Transverse colon (tissue), 4 donors: ENCODE data around the gene PIEZO1. TPM values are rescaled to one million over a fixed set of nuclear protein-coding genes. Genes with fewer than 3 reads are reported as not detected.
A peak's percentile ranks its signal among the peaks of the same experiment; 100 is the strongest.

Source experiments
- DNase-seq: peaks from one replicate; pipeline ENCODE4 v3.0.0-alpha.2; 2019
- H3K27ac ChIP-seq, 4 donors: fragments of 200-600 bp; sonication (generic); 2 replicates each; pipeline ENCODE4 v1.5.1; 2016 to 2018; ENCODE audit warnings: inconsistent platforms in 4 of 4
- H3K27me3 ChIP-seq: fragments of 200-600 bp; sonication (generic); 2 replicates; pipeline ENCODE4 v1.5.1; 2017; ENCODE audit warnings: inconsistent platforms
- H3K36me3 ChIP-seq, 4 donors: fragments of 200-600 bp; sonication (generic); 2 replicates each; pipeline ENCODE4 v1.5.1; 2017 to 2019; ENCODE audit warnings: inconsistent platforms in 4 of 4
- H3K4me1 ChIP-seq, 4 donors: fragments of 200-600 bp; sonication (generic); 2 replicates each; pipeline ENCODE4 v1.5.1; 2017 to 2020; ENCODE audit warnings: inconsistent platforms in 4 of 4
- H3K4me3 ChIP-seq, 4 donors: fragments of 200-600 bp; sonication (generic); 1 replicate in 1 of 4; 2 replicates in 3 of 4; pipeline versions ENCODE4 v1.5.1 to v1.6.1; 2017 to 2019; ENCODE audit warnings: inconsistent platforms in 4 of 4
- H3K9me3 ChIP-seq, 2 donors: fragments of 200-600 bp; sonication (generic); 2 replicates each; pipeline ENCODE4 v1.5.1; 2017 to 2019; ENCODE audit warnings: inconsistent platforms in 2 of 2
- CTCF ChIP-seq, 5 experiments: fragments of 200-600 bp in 3 of 5; fragments of 450-650 bp in 2 of 5; sonication (generic) in 3 of 5; IDR thresholded peaks; 1 replicate in 2 of 5; 2 replicates in 3 of 5; pipeline ENCODE4 v1.5.1; 2016 to 2017; ENCODE audit warnings: antibody characterized with exemption in 5 of 5, inconsistent platforms in 3 of 5, mild to moderate bottlenecking in 2 of 5, moderate library complexity in 1 of 5
- EP300 ChIP-seq: sonication (generic); formaldehyde crosslinking; IDR thresholded peaks from one replicate; pipeline ENCODE4 v1.6.1; 2017; ENCODE audit warnings: antibody characterized with exemption, low read depth
- POLR2A ChIP-seq: fragments of 450-650 bp; IDR thresholded peaks from one replicate; pipeline ENCODE4 v1.6.1; 2016; ENCODE audit warnings: antibody characterized with exemption, mild to moderate bottlenecking, moderate library complexity
- POLR2AphosphoS5 ChIP-seq, 3 donors: sonication (generic); formaldehyde crosslinking; IDR thresholded peaks; one replicate each; pipeline ENCODE4 v1.6.1; 2016; ENCODE audit warnings: antibody characterized with exemption in 3 of 3
- WGBS, 2 donors: methylation state at CpG; one replicate each; pipeline ENCODE4 v1.1.5; 2018; ENCODE audit warnings: low coverage in 1 of 2; 5-methylcytosine and 5-hydroxymethylcytosine counted together
- in situ Hi-C, 4 donors: fragments of 200-750 bp; cut with MboI; loops; one replicate each; pipeline versions ENCODE4 v1.15.0 to v1.15.1; 2017; ENCODE audit warnings: low sequenced_read_pairs in 3 of 4, low pct_ligation_motif_present in 1 of 4, low pct_unique_long_range_greater_than_20kb in 1 of 4
- intact Hi-C: fragments of 100-400 bp; cut with DNase I; formaldehyde crosslinking; loops from one replicate; pipeline ENCODE4 v1.15.1; 2023; ENCODE audit warnings: low total_unique reads
- total RNA-seq, 4 donors: library from RNA; depleted of rRNA; stranded (reverse); fragments of >200 nt; gene quantifications; one replicate each; pipeline ENCODE4 v1.1.0, GENCODE V29; 2016

Gene PIEZO1
- total RNA-seq, 4 donors from 2014 or later = 133 to 546 (median 179) TPM

- Histone ChIP-seq H3K4me3 (no peak overlapping the region), H3K27me3 (no peaks in the 10 kb centered on the region), H3K27ac (peak overlapping the region; percentile 62 to 83 (median 66)), H3K9me3 (no peaks in the 10 kb centered on the region), H3K4me1 (peaks cover 21 to 35% (median 31%) of the 10 kb centered on the region in 4 donors), H3K36me3 (no peaks in the 10 kb centered on the region)
- no peak for TF ChIP-seq EP300
- TF ChIP-seq POLR2AphosphoS5 (IDR thresholded peaks at IDR 0.05) = peak in 1 of 3 donors; percentile 13
- no peak for TF ChIP-seq POLR2A
- no peak for TF ChIP-seq CTCF (IDR thresholded peaks at IDR 0.05)
- peak; percentile 49 for DNase-seq
- intact Hi-C loops = no loop called here
- WGBS, 2 donors = 40 to 72% methylated on average over 1 to 17 of the region's 17 CpGs
- in situ Hi-C loops = loop anchor here in 1 of 4 donors (25.0 kb wide), 1 partner anchor 466 kb away; the partner anchor contains the start of genes SLC22A31 and ZNF778
These were observed 38.5 kb downstream of the PIEZO1 start for GRCh38 chr16:88746506-88746905.

GRCh38 chr16:88744577-88745521, 40.2 kb downstream of the PIEZO1 start:
- TF ChIP-seq CTCF (IDR thresholded peaks at IDR 0.05) = no peak
- TF ChIP-seq EP300 = no peak
- TF ChIP-seq POLR2AphosphoS5 (IDR thresholded peaks at IDR 0.05) = no peak
- TF ChIP-seq POLR2A = no peak
- intact Hi-C loops = loop anchor here (5.0 kb wide), 1 partner anchor 42 kb away; the partner anchor contains the start of gene PIEZO1
- Histone ChIP-seq H3K4me1 (peaks cover 21 to 35% (median 29%) of the 10 kb centered on the region in 4 donors), H3K27me3 (no peaks in the 10 kb centered on the region), H3K9me3 (no peaks in the 10 kb centered on the region), H3K27ac (peak overlapping the region in 3 of 4 donors; percentile 14 to 83 (median 32)), H3K36me3 (peaks cover 0 to 5% (median 0%) of the 10 kb centered on the region in 4 donors), H3K4me3 (no peak overlapping the region)
- 76% methylated on average over 37 of the region's 39 CpGs; no CpG with 5 or more reads in 1 of the 2 donors for WGBS, 2 donors
- in situ Hi-C loops = loop anchor here in 1 of 4 donors (25.0 kb wide), 1 partner anchor 467 kb away; the partner anchor contains the start of genes SLC22A31 and ZNF778
- no peak for DNase-seq

- TF ChIP-seq CTCF (IDR thresholded peaks at IDR 0.05) (peak; percentile 87 to 93 (median 92)), POLR2AphosphoS5 (IDR thresholded peaks at IDR 0.05) (no peak)
- Histone ChIP-seq H3K27ac (peak overlapping the region in 3 of 4 donors; percentile 14 to 45 (median 40)), H3K27me3 (no peaks in the 10 kb centered on the region), H3K9me3 (no peaks in the 10 kb centered on the region), H3K4me3 (no peak overlapping the region), H3K4me1 (peaks cover 21 to 35% (median 29%) of the 10 kb centered on the region in 4 donors), H3K36me3 (peaks cover 0 to 5% (median 0%) of the 10 kb centered on the region in 4 donors)
- WGBS, 2 donors = 47% methylated on average over 28 of the region's 32 CpGs; no CpG with 5 or more reads in 1 of the 2 donors
- in situ Hi-C loops (loop anchor here in 1 of 4 donors (25.0 kb wide), 1 partner anchor 468 kb away; the partner anchor contains the start of genes SLC22A31 and ZNF778), intact Hi-C loops (loop anchor here (5.0 kb wide), 1 partner anchor 43 kb away; the partner anchor contains the start of gene PIEZO1)
- DNase-seq = peak; percentile 87
These were observed 41.1 kb downstream of the PIEZO1 start for GRCh38 chr16:88743693-88744576.
